Measurements from ENCODE around the gene ELOA2.

The ELOA2 gene

GRCh38 chr18:47035156-47035671 is at the start of gene ELOA2:
Gene ELOA2 (minus strand): TSS chr18:47035621. CDS start chr18:47035264, 357 bp downstream.
- no peaks in the 10 kb centered on the region for H3K4me1 ChIP-seq (ENCODE audit: control insufficient read depth in 1 of 2, insufficient read depth in 1 of 2, low read depth in 1 of 2, low read length in 1 of 2)
- H3K9me3 ChIP-seq: no peaks in the 10 kb centered on the region
- no peak within 1 kb of the TSS for H3K27ac ChIP-seq
- H3K36me3 ChIP-seq: no peaks in the 10 kb centered on the region
- H3K27me3 ChIP-seq: no peaks in the 10 kb centered on the region
- no peak for TF ChIP-seq CTCF (IDR thresholded peaks at IDR 0.05)
- H3K4me3 ChIP-seq (ENCODE audit: low read depth in 1 of 2, low read length in 1 of 2): no peak within 1 kb of the TSS

- H3K27ac ChIP-seq: no peak overlapping the region
- TF ChIP-seq CTCF (IDR thresholded peaks at IDR 0.05): no peak
- H3K27me3 ChIP-seq: no peaks in the 10 kb centered on the region
- no peak overlapping the region for H3K4me3 ChIP-seq (ENCODE audit: low read depth in 1 of 2, low read length in 1 of 2)
- H3K36me3 ChIP-seq: no peaks in the 10 kb centered on the region
- no peaks in the 10 kb centered on the region for H3K4me1 ChIP-seq (ENCODE audit: control insufficient read depth in 1 of 2, insufficient read depth in 1 of 2, low read depth in 1 of 2, low read length in 1 of 2)
- no peaks in the 10 kb centered on the region for H3K9me3 ChIP-seq
Measured at GRCh38 chr18:47081578-47081977, 46.2 kb upstream of the ELOA2 start.

GRCh38 chr18:47080872-47081271 is 45.5 kb upstream of the ELOA2 start:
- Histone ChIP-seq H3K9me3 (no peaks in the 10 kb centered on the region), H3K27me3 (no peaks in the 10 kb centered on the region), H3K27ac (no peak overlapping the region), H3K36me3 (no peaks in the 10 kb centered on the region), H3K4me1 (ENCODE audit: control insufficient read depth in 1 of 2, insufficient read depth in 1 of 2, low read depth in 1 of 2, low read length in 1 of 2) (no peaks in the 10 kb centered on the region), H3K4me3 (ENCODE audit: low read depth in 1 of 2, low read length in 1 of 2) (no peak overlapping the region)
- TF ChIP-seq CTCF (IDR thresholded peaks at IDR 0.05): no peak

GRCh38 chr18:47077111-47077510 is 41.7 kb upstream of the ELOA2 start:
- TF ChIP-seq CTCF (IDR thresholded peaks at IDR 0.05): no peak
- Histone ChIP-seq H3K4me3 (ENCODE audit: low read depth in 1 of 2, low read length in 1 of 2) (no peak overlapping the region), H3K9me3 (no peaks in the 10 kb centered on the region), H3K27me3 (no peaks in the 10 kb centered on the region), H3K36me3 (no peaks in the 10 kb centered on the region), H3K27ac (no peak overlapping the region), H3K4me1 (ENCODE audit: control insufficient read depth in 1 of 2, insufficient read depth in 1 of 2, low read depth in 1 of 2, low read length in 1 of 2) (no peaks in the 10 kb centered on the region)

GRCh38 chr18:47075098-47075883 is 39.9 kb upstream of the ELOA2 start:
- Histone ChIP-seq H3K4me3 (ENCODE audit: low read depth in 1 of 2, low read length in 1 of 2) (no peak overlapping the region), H3K36me3 (no peaks in the 10 kb centered on the region), H3K27ac (no peak overlapping the region), H3K9me3 (no peaks in the 10 kb centered on the region), H3K27me3 (no peaks in the 10 kb centered on the region), H3K4me1 (ENCODE audit: control insufficient read depth in 1 of 2, insufficient read depth in 1 of 2, low read depth in 1 of 2, low read length in 1 of 2) (no peaks in the 10 kb centered on the region)
- TF ChIP-seq CTCF (IDR thresholded peaks at IDR 0.05): no peak
